Stimulated activated CD8-positive, alpha-beta memory T cell treated with anti-CD3 and anti-CD28 coated beads, Interleukin-7, amount 100 ng/mL, for 24 hours (primary cell): ENCODE data around the gene PCDHGA5.
"Not testable (repeated sequence)": the region's sequence is repeated elsewhere in the genome, so short reads cannot be mapped to it uniquely, and the experiment has no call there.

Experiments used
- DNase-seq: peaks from one replicate; pipeline ENCODE4 v3.0.0-alpha.2; 2020; ENCODE audit warnings: low read depth

Gene PCDHGA5

DNA sequence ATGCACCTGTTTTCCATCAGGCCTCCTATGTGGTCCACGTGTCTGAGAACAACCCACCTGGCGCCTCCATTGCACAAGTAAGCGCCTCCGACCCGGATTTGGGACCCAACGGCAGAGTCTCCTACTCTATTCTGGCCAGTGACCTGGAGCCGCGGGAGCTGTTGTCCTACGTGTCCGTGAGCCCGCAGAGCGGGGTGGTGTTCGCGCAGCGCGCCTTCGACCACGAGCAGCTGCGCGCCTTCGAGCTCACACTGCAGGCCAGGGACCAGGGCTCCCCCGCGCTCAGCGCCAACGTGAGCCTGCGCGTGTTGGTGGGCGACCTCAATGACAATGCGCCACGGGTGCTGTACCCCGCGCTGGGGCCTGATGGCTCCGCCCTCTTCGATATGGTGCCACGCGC is 12.4 kb upstream of the PCDHGA5 start:
- DNase-seq, result no peak

DNA sequence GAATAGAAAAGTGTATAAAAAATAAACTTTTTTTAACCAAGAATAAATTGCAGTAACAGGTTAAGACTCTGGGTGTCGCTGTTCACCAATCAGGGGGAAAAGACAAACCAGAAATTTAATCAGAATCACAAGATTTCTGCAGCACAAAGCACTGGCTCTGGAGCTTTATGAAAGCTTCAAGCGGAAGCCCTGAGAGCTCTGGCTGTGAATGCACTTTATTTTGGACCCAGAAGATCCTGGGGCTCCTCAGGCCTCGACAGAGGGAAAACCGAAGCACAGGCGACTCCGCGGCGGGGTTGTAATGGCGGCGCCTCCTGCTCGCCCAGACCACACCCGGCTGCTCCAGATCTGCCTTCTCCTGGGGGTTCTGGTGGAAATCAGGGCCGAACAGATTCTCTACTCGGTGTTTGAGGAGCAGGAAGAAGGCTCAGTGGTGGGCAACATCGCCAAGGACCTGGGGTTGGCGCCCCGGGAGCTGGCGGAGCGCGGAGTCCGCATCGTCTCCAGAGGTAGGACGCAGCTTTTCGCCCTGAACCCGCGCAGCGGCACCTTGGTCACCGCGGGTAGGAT is 9.0 kb upstream of the PCDHGA5 start, which contains the start of gene PCDHGA4:
PCDHGA4 (plus strand) TSS at position 122 of the 570 bp plus-strand sequence; CDS start at position 209, 87 bp downstream.
- DNase-seq, result no peak

- no peak for DNase-seq
Measured at GRCh38 chr5:141355641-141356040, 8.3 kb upstream of the PCDHGA5 start.

DNA sequence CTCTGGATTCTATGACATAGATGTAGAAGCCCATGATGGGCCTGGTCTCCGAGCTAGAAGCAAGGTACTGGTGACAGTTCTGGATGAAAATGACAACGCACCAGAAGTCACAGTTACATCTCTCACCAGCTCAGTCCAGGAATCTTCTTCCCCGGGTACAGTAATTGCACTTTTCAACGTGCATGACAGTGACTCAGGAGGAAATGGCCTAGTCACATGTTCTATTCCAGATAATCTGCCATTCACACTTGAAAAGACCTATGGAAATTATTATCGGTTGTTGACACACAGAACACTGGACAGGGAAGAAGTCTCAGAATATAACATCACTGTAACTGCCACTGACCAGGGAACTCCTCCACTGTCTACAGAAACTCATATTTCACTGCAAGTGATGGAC is 7.8 kb upstream of the PCDHGA5 start:
- no peak for DNase-seq

- DNase-seq, result no peak
Measured at GRCh38 chr5:141356950-141357349, 7.0 kb upstream of the PCDHGA5 start.

DNA sequence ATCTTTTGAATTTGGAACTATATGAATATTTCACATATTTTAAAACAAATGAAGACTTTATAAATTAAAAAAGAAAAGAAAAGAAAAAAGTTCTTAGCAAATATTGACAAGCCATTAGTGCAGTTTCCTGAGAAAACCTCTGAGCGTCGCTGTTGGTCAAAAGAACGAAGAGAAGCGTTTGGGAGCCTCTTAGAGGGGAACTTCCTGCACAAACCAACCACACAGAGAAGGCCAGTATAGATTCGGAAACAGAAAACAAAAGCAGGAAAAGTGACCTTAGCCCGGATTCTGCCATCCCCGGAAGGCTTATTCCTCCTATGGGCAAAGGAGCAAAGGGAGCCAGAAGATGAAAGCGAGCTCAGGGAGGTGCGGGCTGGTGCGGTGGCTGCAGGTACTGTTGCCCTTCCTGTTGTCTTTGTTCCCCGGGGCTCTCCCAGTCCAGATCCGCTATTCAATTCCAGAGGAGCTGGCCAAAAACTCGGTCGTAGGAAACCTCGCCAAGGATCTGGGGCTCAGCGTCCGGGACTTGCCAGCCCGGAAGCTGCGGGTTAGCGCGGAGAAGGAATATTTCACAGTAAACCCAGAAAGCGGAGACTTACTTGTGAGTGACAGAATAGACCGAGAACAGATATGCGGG is 4.1 kb upstream of the PCDHGA5 start, which contains the start of gene PCDHGB2:
PCDHGB2 (plus strand) TSS at position 205 of the 637 bp plus-strand sequence; CDS start at position 347, 142 bp downstream.
- no peak for DNase-seq

DNA sequence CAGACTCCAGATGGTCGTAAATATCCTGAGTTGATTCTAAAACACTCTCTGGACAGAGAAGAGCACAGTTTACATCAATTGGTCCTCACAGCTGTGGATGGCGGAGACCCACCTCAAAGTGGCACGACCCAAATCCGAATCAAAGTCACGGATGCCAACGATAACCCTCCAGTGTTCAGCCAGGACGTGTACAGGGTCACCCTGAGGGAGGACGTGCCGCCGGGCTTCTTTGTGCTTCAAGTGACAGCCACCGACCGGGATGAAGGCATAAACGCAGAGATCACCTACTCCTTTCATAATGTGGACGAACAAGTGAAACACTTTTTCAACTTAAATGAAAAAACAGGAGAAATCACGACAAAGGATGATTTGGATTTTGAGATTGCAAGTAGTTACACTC is 3.3 kb upstream of the PCDHGA5 start:
- no peak for DNase-seq

GRCh38 chr5:141362719-141363118 is 1.2 kb upstream of the PCDHGA5 start:
- DNase-seq, result no peak

DNA sequence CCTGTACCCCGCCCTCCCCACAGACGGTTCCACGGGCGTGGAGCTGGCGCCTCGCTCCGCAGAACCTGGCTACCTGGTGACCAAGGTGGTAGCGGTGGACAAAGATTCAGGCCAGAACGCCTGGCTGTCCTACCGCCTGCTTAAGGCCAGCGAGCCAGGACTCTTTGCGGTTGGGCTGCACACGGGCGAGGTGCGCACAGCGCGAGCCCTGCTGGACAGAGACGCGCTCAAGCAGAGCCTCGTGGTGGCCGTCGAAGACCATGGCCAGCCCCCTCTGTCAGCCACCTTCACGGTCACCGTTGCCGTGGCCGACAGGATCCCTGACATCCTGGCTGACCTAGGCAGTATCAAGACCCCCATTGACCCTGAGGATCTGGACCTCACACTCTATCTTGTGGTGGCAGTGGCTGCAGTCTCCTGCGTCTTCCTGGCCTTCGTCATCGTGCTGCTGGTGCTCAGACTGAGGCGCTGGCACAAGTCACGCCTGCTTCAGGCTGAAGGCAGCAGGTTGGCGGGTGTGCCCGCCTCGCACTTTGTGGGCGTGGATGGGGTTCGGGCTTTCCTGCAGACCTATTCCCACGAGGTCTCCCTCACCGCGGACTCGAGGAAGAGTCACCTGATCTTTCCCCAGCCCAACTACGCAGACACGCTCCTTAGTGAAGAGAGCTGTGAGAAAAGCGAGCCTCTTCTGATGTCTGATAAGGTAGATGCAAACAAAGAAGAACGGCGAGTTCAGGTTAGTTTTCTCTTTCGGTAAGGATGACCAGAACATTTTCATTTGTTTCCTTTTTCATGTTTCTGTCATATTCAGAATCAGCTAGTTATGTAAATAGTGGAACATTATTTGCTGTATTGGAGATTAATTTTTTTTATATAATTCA is 2.3 kb downstream of the PCDHGA5 start:
- no peak for DNase-seq

- DNase-seq, result no peak
Measured at GRCh38 chr5:141369994-141370848, 6.3 kb downstream of the PCDHGA5 start, which contains the start of gene PCDHGB3. TSS of gene PCDHGB3 (plus strand) at chr5:141370242. CDS start at chr5:141370395, 153 bp downstream.

DNA sequence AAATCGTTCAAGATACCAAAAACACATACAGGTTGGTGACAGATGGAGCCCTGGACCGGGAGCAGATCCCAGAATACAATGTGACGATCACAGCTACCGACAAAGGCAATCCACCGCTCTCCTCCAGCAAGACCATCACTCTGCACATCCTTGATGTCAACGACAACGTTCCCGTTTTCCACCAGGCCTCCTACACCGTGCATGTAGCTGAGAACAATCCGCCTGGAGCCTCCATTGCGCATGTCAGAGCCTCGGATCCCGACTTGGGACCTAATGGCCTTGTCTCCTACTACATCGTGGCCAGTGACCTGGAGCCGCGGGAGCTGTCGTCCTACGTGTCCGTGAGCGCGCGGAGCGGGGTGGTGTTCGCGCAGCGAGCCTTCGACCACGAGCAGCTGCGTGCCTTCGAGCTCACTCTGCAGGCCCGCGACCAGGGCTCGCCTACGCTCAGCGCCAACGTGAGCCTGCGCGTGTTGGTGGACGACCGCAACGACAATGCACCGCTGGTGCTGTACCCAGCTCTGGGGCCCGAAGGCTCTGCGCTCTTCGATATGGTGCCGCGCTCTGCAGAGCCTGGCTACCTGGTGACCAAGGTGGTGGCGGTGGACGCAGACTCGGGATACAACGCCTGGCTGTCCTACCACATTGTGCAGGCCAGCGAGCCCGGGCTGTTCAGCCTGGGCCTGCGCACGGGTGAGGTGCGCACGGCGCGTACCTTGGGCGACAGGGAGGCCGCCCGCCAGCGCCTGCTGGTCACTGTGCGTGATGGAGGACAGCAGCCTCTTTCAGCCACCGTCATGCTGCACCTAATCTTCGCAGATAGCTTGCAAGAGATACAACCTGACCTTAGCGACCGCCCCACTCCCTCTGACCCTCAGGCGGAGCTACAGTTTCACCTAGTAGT is 7.9 kb downstream of the PCDHGA5 start:
- DNase-seq, result no peak

DNA sequence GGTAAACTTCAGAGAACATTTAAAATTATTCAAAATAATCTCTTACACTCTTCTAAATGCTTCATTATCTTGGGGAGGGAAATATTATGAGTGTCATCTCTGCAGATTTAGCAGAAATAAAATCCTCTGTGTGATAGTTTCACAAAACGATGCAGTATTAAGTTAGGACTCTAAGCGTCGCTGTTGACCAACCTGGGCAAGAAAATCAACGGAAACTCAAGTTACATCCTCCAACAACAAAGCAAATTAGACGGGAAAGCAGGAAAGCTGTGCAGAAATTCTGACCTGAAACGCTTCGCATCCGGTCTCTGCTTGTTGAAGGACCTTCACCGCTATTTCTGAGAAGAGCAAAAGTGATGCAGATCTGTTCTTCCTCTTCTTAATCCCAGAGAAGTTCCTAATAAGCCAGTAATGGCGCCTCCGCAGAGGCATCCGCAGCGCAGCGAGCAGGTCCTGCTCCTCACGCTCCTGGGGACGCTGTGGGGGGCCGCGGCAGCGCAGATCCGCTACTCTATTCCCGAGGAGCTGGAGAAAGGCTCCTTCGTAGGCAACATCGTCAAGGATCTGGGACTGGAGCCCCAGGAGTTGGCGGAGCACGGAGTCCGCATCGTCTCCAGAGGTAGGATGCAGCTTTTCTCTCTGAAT is 9.8 kb downstream of the PCDHGA5 start, which contains the start of gene PCDHGA6:
PCDHGA6 (plus strand) TSS at position 219 of the 645 bp plus-strand sequence; CDS start at position 412, 193 bp downstream.
- no peak for DNase-seq

- DNase-seq, result no peak
Measured at GRCh38 chr5:141374627-141375026, 10.7 kb downstream of the PCDHGA5 start.

DNA sequence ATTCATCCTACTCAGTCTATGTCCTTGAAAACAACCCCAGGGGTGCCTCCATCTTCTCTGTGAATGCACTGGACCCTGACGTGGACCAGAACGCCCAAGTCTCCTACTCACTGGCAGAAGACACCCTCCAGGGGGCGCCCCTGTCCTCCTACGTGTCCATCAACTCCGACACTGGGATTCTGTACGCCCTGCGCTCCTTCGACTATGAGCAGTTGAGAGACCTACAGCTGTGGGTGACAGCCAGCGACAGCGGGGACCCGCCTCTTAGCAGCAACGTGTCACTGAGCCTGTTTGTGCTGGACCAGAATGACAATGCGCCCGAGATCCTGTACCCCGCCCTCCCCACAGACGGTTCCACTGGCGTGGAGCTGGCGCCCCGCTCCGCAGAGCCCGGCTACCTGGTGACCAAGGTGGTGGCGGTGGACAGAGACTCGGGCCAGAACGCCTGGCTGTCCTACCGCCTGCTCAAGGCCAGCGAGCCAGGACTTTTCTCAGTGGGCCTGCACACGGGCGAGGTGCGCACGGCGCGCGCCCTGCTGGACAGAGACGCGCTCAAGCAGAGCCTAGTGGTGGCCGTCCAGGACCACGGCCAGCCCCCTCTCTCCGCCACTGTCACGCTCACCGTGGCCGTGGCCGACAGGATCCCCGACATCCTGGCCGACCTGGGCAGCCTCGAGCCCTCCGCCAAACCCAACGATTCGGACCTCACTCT is 11.6 kb downstream of the PCDHGA5 start:
- not testable (repeated sequence) for DNase-seq

- DNase-seq, result no peak
Measured at GRCh38 chr5:141382469-141383294, 18.7 kb downstream of the PCDHGA5 start, which contains the start of gene PCDHGA7. TSS of gene PCDHGA7 (plus strand) at chr5:141382742. CDS start at chr5:141382900, 158 bp downstream.

DNA sequence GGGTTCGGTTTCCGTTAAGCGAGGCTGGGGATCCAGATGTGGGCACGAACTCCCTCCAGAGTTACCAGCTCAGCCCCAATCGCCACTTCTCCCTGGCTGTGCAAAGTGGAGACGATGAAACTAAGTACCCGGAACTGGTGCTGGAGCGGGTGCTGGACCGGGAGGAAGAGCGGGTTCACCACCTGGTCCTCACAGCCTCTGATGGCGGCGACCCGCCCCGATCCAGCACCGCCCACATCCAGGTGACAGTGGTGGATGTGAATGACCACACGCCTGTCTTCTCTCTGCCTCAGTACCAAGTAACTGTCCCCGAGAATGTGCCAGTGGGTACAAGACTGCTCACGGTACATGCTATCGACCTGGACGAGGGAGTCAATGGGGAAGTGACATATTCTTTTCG is 19.4 kb downstream of the PCDHGA5 start:
- DNase-seq, result no peak

- DNase-seq, result no peak
Measured at GRCh38 chr5:141384471-141385267, 20.7 kb downstream of the PCDHGA5 start.
